ENCODE measurements around the gene CHSY1. TPM values are rescaled to one million over a fixed set of nuclear protein-coding genes. Genes with fewer than 3 reads are reported as not detected.

The CHSY1 gene
- total and polyA plus RNA-seq, 2 of the 13 experiments (the other 11 are each of a cell fraction or from before 2014, with no cell fraction given) = 13.3 to 13.7 TPM

DNA sequence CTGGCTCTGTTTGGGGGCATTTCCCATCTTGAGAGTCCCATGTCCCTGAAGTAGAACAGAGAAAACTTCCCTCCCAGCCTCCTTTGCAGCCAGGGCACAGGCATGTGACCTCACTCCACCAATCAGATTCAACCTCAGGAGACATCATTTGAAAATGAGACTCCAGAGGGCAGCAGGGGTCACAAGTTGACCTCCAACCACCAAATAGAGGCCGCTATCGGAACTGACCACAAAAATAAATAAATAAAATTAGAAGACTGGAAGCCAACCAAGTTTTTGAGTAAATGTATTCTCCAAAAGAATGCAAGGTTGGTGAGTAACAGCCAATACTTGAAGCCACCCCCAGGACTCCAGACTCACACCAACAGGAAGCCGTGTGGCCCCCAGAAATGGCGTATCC, 106.5 kb downstream of the CHSY1 start:
- H3K27me3 ChIP-seq (ENCODE audit: control insufficient read depth in 1 of 2, insufficient read depth in 2 of 2, low read length in 2 of 2) = peaks cover 4 to 7% of the 10 kb centered on the region in 2 experiments; a peak in 4 of 5 replicates
- no peak overlapping the region for H3K4me2 ChIP-seq (ENCODE audit: low read depth, low read length)
- H3K79me2 ChIP-seq (ENCODE audit: insufficient read depth, low read length) = no peaks in the 10 kb centered on the region
- in situ Hi-C loops (cut with HindIII; ENCODE audit: extremely low pct_ligation_motif_present, low pct_unique_long_range_greater_than_20kb) = no loop called here
- intact Hi-C loops (cut with micrococcal nuclease; ENCODE audit: unreplicated experiment) = no loop called here
- POLR2A ChIA-PET = no interaction called here
- H3K9me3 ChIP-seq (ENCODE audit: low read length) = no peaks in the 10 kb centered on the region
- DNase-seq (ENCODE audit: low spot score) (peak; percentile 28), FAIRE-seq (no peak), ATAC-seq (no peak)
- no peaks in the 10 kb centered on the region for H3K36me3 ChIP-seq (replicated peaks in 1 of 2; ENCODE audit: control insufficient read depth in 1 of 2, insufficient read depth in 2 of 2, low read length in 2 of 2)
- BruUV-seq (replicated peaks) = no TSS peak
- H3K4me1 ChIP-seq (ENCODE audit: insufficient read depth, low read length) = peaks cover 21% of the 10 kb centered on the region
- no peak overlapping the region for H3K27ac ChIP-seq (ENCODE audit: extremely low read length, insufficient read depth, low read length)
- H3K9ac ChIP-seq (ENCODE audit: insufficient read depth, low read depth, low read length) = no peak overlapping the region
- no peak overlapping the region for H3K4me3 ChIP-seq (replicated peaks in 1 of 3; ENCODE audit: insufficient read depth in 1 of 3, low read depth in 2 of 3, low read length in 3 of 3)
- H4K20me1 ChIP-seq (ENCODE audit: insufficient read depth, low read length) = no peaks in the 10 kb centered on the region
- WGBS (ENCODE audit: low lambda C conversion rate) = 58% methylated on average over 4 of the region's 4 CpGs
- CTCF ChIA-PET (ENCODE audit: low intra/inter-chr PET ratio, low total read pairs) = no interaction called here
- H2AFZ ChIP-seq (ENCODE audit: low read length) = no peak overlapping the region
- TF ChIP-seq, protein P1, sequence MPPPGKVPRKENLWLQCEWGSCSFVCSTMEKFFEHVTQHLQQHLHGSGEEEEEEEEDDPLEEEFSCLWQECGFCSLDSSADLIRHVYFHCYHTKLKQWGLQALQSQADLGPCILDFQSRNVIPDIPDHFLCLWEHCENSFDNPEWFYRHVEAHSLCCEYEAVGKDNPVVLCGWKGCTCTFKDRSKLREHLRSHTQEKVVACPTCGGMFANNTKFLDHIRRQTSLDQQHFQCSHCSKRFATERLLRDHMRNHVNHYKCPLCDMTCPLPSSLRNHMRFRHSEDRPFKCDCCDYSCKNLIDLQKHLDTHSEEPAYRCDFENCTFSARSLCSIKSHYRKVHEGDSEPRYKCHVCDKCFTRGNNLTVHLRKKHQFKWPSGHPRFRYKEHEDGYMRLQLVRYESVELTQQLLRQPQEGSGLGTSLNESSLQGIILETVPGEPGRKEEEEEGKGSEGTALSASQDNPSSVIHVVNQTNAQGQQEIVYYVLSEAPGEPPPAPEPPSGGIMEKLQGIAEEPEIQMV (CRISPR knock-in tag; IDR thresholded peaks at IDR 0.05; ENCODE audit: low read depth) = no peak
- TF ChIP-seq ZNF143 (CRISPR knock-in tag; IDR thresholded peaks at IDR 0.05) (0 out of 2 replicates have a peak, but pooled peaks have one; percentile 16), ZNF331 (CRISPR knock-in tag; IDR thresholded peaks at IDR 0.05) (no peak), MXI1 (IDR thresholded peaks at IDR 0.05; ENCODE audit: borderline replicate concordance, low read depth, low read length) (no peak), ZNF235 (CRISPR knock-in tag; IDR thresholded peaks at IDR 0.05; ENCODE audit: borderline replicate concordance) (no peak), ARID2 (CRISPR knock-in tag; IDR thresholded peaks at IDR 0.05; ENCODE audit: borderline replicate concordance) (no peak), KLF12 (CRISPR knock-in tag; IDR thresholded peaks at IDR 0.05; ENCODE audit: borderline replicate concordance) (no peak), NFYC (CRISPR knock-in tag; IDR thresholded peaks at IDR 0.05) (peak; percentile 74), U2AF1 (optimal IDR thresholded peaks at IDR 0.05; ENCODE audit: low read depth, low read length) (no peak), HMG20B (CRISPR knock-in tag; conservative IDR thresholded peaks at IDR 0.05) (no peak), NFYB (CRISPR knock-in tag; IDR thresholded peaks at IDR 0.05) (peak; percentile 44; the same call in 1 of the 2 replicates), NR2F6 (IDR thresholded peaks at IDR 0.05) (0 out of 2 replicates have a peak, but pooled peaks have one; percentile 16), NR2F6 (CRISPR knock-in tag; IDR thresholded peaks at IDR 0.05) (no peak), ZNF749 (CRISPR knock-in tag; IDR thresholded peaks at IDR 0.05; ENCODE audit: borderline replicate concordance) (no peak)
- TF ChIP-seq, protein P2, sequence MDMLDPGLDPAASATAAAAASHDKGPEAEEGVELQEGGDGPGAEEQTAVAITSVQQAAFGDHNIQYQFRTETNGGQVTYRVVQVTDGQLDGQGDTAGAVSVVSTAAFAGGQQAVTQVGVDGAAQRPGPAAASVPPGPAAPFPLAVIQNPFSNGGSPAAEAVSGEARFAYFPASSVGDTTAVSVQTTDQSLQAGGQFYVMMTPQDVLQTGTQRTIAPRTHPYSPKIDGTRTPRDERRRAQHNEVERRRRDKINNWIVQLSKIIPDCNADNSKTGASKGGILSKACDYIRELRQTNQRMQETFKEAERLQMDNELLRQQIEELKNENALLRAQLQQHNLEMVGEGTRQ (IDR thresholded peaks at IDR 0.05; ENCODE audit: low read depth, low read length) = no peak; the same call in 1 of the 2 replicates
- TF ChIP-seq, protein P2 (CRISPR knock-in tag; IDR thresholded peaks at IDR 0.05; ENCODE audit: borderline replicate concordance) = peak; percentile 54; the same call in 1 of the 2 replicates
- TF ChIP-seq, protein P3, sequence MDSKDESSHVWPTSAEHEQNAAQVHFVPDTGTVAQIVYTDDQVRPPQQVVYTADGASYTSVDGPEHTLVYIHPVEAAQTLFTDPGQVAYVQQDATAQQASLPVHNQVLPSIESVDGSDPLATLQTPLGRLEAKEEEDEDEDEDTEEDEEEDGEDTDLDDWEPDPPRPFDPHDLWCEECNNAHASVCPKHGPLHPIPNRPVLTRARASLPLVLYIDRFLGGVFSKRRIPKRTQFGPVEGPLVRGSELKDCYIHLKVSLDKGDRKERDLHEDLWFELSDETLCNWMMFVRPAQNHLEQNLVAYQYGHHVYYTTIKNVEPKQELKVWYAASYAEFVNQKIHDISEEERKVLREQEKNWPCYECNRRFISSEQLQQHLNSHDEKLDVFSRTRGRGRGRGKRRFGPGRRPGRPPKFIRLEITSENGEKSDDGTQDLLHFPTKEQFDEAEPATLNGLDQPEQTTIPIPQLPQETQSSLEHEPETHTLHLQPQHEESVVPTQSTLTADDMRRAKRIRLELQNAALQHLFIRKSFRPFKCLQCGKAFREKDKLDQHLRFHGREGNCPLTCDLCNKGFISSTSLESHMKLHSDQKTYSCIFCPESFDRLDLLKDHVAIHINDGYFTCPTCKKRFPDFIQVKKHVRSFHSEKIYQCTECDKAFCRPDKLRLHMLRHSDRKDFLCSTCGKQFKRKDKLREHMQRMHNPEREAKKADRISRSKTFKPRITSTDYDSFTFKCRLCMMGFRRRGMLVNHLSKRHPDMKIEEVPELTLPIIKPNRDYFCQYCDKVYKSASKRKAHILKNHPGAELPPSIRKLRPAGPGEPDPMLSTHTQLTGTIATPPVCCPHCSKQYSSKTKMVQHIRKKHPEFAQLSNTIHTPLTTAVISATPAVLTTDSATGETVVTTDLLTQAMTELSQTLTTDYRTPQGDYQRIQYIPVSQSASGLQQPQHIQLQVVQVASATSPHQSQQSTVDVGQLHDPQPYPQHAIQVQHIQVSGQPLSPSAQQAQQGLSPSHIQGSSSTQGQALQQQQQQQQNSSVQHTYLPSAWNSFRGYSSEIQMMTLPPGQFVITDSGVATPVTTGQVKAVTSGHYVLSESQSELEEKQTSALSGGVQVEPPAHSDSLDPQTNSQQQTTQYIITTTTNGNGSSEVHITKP (CRISPR knock-in tag; IDR thresholded peaks at IDR 0.05; ENCODE audit: low read depth) = no peak

All from HepG2 (cell line).